ENCODE data around the gene GIPC1. TPM values are rescaled to one million over a fixed set of nuclear protein-coding genes. Genes with fewer than 3 reads are reported as not detected.
A peak's percentile ranks its signal among the peaks of the same experiment; 100 is the strongest.

GIPC1 gene
- total and polyA plus RNA-seq, 9 of the 15 experiments (the other 6 are each of a cell fraction or from before 2014, with no cell fraction given) = 0.49 to 54.7 (median 24.8) TPM

GRCh38 chr19:14529254-14530004 lies 33.5 kb upstream of the GIPC1 start, which contains the start of gene TECR (continued):
- TF ChIP-seq ZNF318 (IDR thresholded peaks at IDR 0.05; ENCODE audit: borderline replicate concordance in 1 of 2, low read depth in 1 of 2) (no peak), MCM3 (IDR thresholded peaks at IDR 0.05) (no peak), ZNF780A (CRISPR knock-in tag; IDR thresholded peaks at IDR 0.05) (no peak), MTA3 (IDR thresholded peaks at IDR 0.05; ENCODE audit: borderline replicate concordance) (0 out of 2 replicates have a peak, but pooled peaks have one; percentile 63), THRA (IDR thresholded peaks at IDR 0.05) (no peak), SMC3 (conservative IDR thresholded peaks at IDR 0.05; ENCODE audit: insufficient read depth, low read depth, low read length) (no peak), NR2F6 (CRISPR knock-in tag; IDR thresholded peaks at IDR 0.05) (no peak), PYGO2 (tag; IDR thresholded peaks at IDR 0.05) (no peak), TAF9B (IDR thresholded peaks at IDR 0.05; ENCODE audit: partially characterized antibody) (no peak), MAZ (CRISPR knock-in tag; conservative IDR thresholded peaks at IDR 0.05 in 1 of 2, IDR thresholded peaks at IDR 0.05 in 1 of 2) (peak; percentile 8 to 61; a peak in 2 of 4 replicates), ZNF354B (CRISPR knock-in tag; IDR thresholded peaks at IDR 0.05) (no peak), RB1 (IDR thresholded peaks at IDR 0.05; ENCODE audit: low read depth) (peak; percentile 78), ZEB2 (IDR thresholded peaks at IDR 0.05) (no peak), ZNF592 (IDR thresholded peaks at IDR 0.05) (no peak), ZNF24 (IDR thresholded peaks at IDR 0.05) (no peak)

All from K562 (cell line).